Muscle of back (tissue), 11 donors: ENCODE measurements around the gene ZNF317. TPM values are rescaled to one million over a fixed set of nuclear protein-coding genes. Genes with fewer than 3 reads are reported as not detected.
"Not testable (repeated sequence)": the region's sequence is repeated elsewhere in the genome, so short reads cannot be mapped to it uniquely, and the experiment has no call there.

ENCODE experiments used
- DNase-seq, 3 donors: peaks; one replicate each; pipeline versions ENCODE4 v3.0.0 to v3.0.0-alpha.2; 2013
- polyA plus RNA-seq, 10 donors: library from polyadenylated mRNA; unstranded; fragments of 120-200 nt; gene quantifications; one replicate each; pipeline ENCODE4 v1.2.1, GENCODE V29; 2013; ENCODE audit not compliant: insufficient read length in 10 of 10

The ZNF317 gene
- polyA plus RNA-seq, 10 donors = 15.6 to 23.7 (median 18.8) TPM

- DNase-seq = no peak
Measured at GRCh38 chr19:9166846-9167245, 26.6 kb downstream of the ZNF317 start.

- DNase-seq = no peak
Measured at GRCh38 chr19:9171393-9171991, 31.3 kb downstream of the ZNF317 start.

- no peak for DNase-seq
Measured at GRCh38 chr19:9175326-9175725, 35.1 kb downstream of the ZNF317 start.

GRCh38 chr19:9178901-9179300 is 38.7 kb downstream of the ZNF317 start, which contains the start of gene OR7D2:
TSS of gene OR7D2 (plus strand) at chr19:9178979. CDS start at chr19:9185782, 6,803 bp downstream.
- DNase-seq = no peak

- DNase-seq = no peak
Measured at GRCh38 chr19:9183000-9183399, 42.8 kb downstream of the ZNF317 start.

GRCh38 chr19:9187191-9187590 is 47.0 kb downstream of the ZNF317 start:
- no peak for DNase-seq

- DNase-seq = no peak
Measured at GRCh38 chr19:9189535-9189934, 49.3 kb downstream of the ZNF317 start.

- not testable (repeated sequence) for DNase-seq
Measured at GRCh38 chr19:9198044-9198443, 57.8 kb downstream of the ZNF317 start.

GRCh38 chr19:9205501-9206113 is 65.4 kb downstream of the ZNF317 start:
- DNase-seq = peak; percentile 47 to 81 (median 68)

Other genes starting within 250 kb of the ZNF317 start
- under 1 TPM in 5 of 10 donors, not detected in 5; under 0.01 to 0.37 (median 0.05) TPM for gene MUC16, start 130.0 kb upstream of the ZNF317 start, polyA plus RNA-seq
- under 1 TPM in 3 of 10 donors, not detected in 7; 0.08 to 0.19 (median 0.10) TPM for gene OR1M1, start 53.3 kb upstream of the ZNF317 start, polyA plus RNA-seq
- gene OR7G2, start 32.9 kb upstream of the ZNF317 start, polyA plus RNA-seq = under 1 TPM in 3 of 10 donors, not detected in 7; 0.04 to 0.08 (median 0.07) TPM
- gene OR7G1, start 24.6 kb upstream of the ZNF317 start, polyA plus RNA-seq = not detected
- gene OR7G3, start 13.4 kb upstream of the ZNF317 start, polyA plus RNA-seq = not detected
- gene OR7D2, start 38.6 kb downstream of the ZNF317 start, polyA plus RNA-seq = 1 to 10 TPM in 1 of 10 donors, under 1 TPM in 9; 0.05 to 1.5 (median 0.10) TPM
- gene OR7D4, start 79.2 kb downstream of the ZNF317 start, polyA plus RNA-seq = not detected
- gene OR7E24, start 110.5 kb downstream of the ZNF317 start, polyA plus RNA-seq = not detected
- gene ZNF699, start 169.4 kb downstream of the ZNF317 start, polyA plus RNA-seq = 1 to 10 TPM; 2.0 to 4.9 (median 3.6) TPM
- gene ZNF559, start 183.8 kb downstream of the ZNF317 start, polyA plus RNA-seq = 10 to 100 TPM; 18.5 to 36.4 (median 29.4) TPM
- 1 to 10 TPM; 2.8 to 7.9 (median 5.5) TPM for gene ZNF177, start 222.6 kb downstream of the ZNF317 start, polyA plus RNA-seq